KMS-11 (cell line): ENCODE data around the gene SGTA.

Experiments
- H2AFZ ChIP-seq: fragments of 200-600 bp; sonication (generic); 2 replicates; pipeline ENCODE4 v1.6.1; 2016; ENCODE audit warnings: antibody characterized with exemption, mixed run types, low read depth
- H3K27ac ChIP-seq: fragments of 200-600 bp; sonication (generic); 2 replicates; pipeline ENCODE4 v1.6.1; 2016; ENCODE audit warnings: mild to moderate bottlenecking, mixed run types
- H3K27me3 ChIP-seq: fragments of 200-600 bp; sonication (generic); 2 replicates; pipeline ENCODE4 v1.6.1; 2017; ENCODE audit warnings: mild to moderate bottlenecking, low read depth, mixed run types, moderate library complexity; ENCODE audit not compliant: insufficient read depth
- H3K36me3 ChIP-seq: fragments of 200-600 bp; sonication (generic); 2 replicates; pipeline ENCODE4 v1.6.1; 2017; ENCODE audit warnings: mild to moderate bottlenecking, mixed run types; ENCODE audit not compliant: insufficient read depth
- H3K4me1 ChIP-seq: fragments of 200-600 bp; sonication (generic); 2 replicates; pipeline ENCODE4 v1.6.1; 2016; ENCODE audit warnings: mild to moderate bottlenecking, low read depth, mixed run types; ENCODE audit not compliant: poor library complexity, severe bottlenecking
- H3K4me2 ChIP-seq: fragments of 200-600 bp; sonication (generic); 2 replicates; pipeline ENCODE4 v1.7.0; 2016; ENCODE audit warnings: mild to moderate bottlenecking, mixed run types
- H3K4me3 ChIP-seq: fragments of 200-600 bp; sonication (generic); IDR thresholded peaks from 2 replicates; pipeline ENCODE4 v1.6.1; 2017; ENCODE audit warnings: low read depth, low read length, mixed read lengths; ENCODE audit not compliant: insufficient read depth
- H3K79me2 ChIP-seq: fragments of 200-600 bp; sonication (generic); 2 replicates; pipeline ENCODE4 v1.6.1; 2016; ENCODE audit warnings: low read depth, mixed run types; ENCODE audit not compliant: insufficient read depth
- H3K9ac ChIP-seq: fragments of 200-600 bp; sonication (generic); 2 replicates; pipeline ENCODE4 v1.6.1; 2016; ENCODE audit warnings: mild to moderate bottlenecking, mixed run types
- H4K20me1 ChIP-seq: fragments of 200-600 bp; sonication (generic); 2 replicates; pipeline ENCODE4 v1.6.1; 2016; ENCODE audit warnings: mild to moderate bottlenecking, mixed run types; ENCODE audit not compliant: insufficient read depth
- CTCF ChIP-seq: fragments of 200-600 bp; sonication (generic); conservative IDR thresholded peaks from 2 replicates; pipeline ENCODE4 v1.6.1; 2017; ENCODE audit warnings: low read depth, mild to moderate bottlenecking, antibody characterized with exemption, low read length, moderate library complexity, mixed read lengths

The SGTA gene

GRCh38 chr19:2750808-2751437 lies 32.1 kb downstream of the SGTA start:
- no peaks in the 10 kb centered on the region for H4K20me1 ChIP-seq
- no peak overlapping the region for H2AFZ ChIP-seq
- H3K4me2 ChIP-seq: no peak overlapping the region
- H3K36me3 ChIP-seq: no peaks in the 10 kb centered on the region
- TF ChIP-seq CTCF: no peak
- H3K27me3 ChIP-seq: no peaks in the 10 kb centered on the region
- peaks cover 14% of the 10 kb centered on the region for H3K4me1 ChIP-seq
- no peaks in the 10 kb centered on the region for H3K79me2 ChIP-seq
- no peak overlapping the region for H3K9ac ChIP-seq
- H3K27ac ChIP-seq: no peak overlapping the region
- H3K4me3 ChIP-seq: no peak overlapping the region

GRCh38 chr19:2747349-2747748 lies 35.7 kb downstream of the SGTA start:
- no peak overlapping the region for H3K4me2 ChIP-seq

GRCh38 chr19:2744113-2744512 lies 39.0 kb downstream of the SGTA start:
- Histone ChIP-seq H3K4me2 (no peak overlapping the region), H3K27me3 (peaks cover 16% of the 10 kb centered on the region; the same call in 1 of the 2 replicates), H2AFZ (no peak overlapping the region), H3K9ac (no peak overlapping the region), H3K27ac (no peak overlapping the region), H3K4me3 (no peak overlapping the region), H3K4me1 (peaks cover 11% of the 10 kb centered on the region), H3K36me3 (no peaks in the 10 kb centered on the region), H3K79me2 (no peaks in the 10 kb centered on the region), H4K20me1 (no peaks in the 10 kb centered on the region)
- TF ChIP-seq CTCF: no peak

More at GRCh38 chr19:2747349-2747748, 35.7 kb downstream of the SGTA start:
- Histone ChIP-seq H2AFZ (no peak overlapping the region), H3K4me1 (peaks cover 14% of the 10 kb centered on the region), H3K4me3 (no peak overlapping the region), H3K27me3 (peaks cover 12% of the 10 kb centered on the region; the same call in 1 of the 2 replicates), H3K27ac (no peak overlapping the region), H4K20me1 (no peaks in the 10 kb centered on the region), H3K79me2 (no peaks in the 10 kb centered on the region), H3K36me3 (no peaks in the 10 kb centered on the region), H3K9ac (no peak overlapping the region)
- TF ChIP-seq CTCF: no peak

GRCh38 chr19:2743099-2743498 lies 40.0 kb downstream of the SGTA start:
- peaks cover 5% of the 10 kb centered on the region for H3K4me1 ChIP-seq
- no peak overlapping the region for H2AFZ ChIP-seq
- no peaks in the 10 kb centered on the region for H3K79me2 ChIP-seq
- H3K4me2 ChIP-seq: no peak overlapping the region
- no peak overlapping the region for H3K9ac ChIP-seq
- H3K27me3 ChIP-seq: peaks cover 16% of the 10 kb centered on the region; the same call in 1 of the 2 replicates
- H3K27ac ChIP-seq: no peak overlapping the region
- H4K20me1 ChIP-seq: no peaks in the 10 kb centered on the region
- no peak overlapping the region for H3K4me3 ChIP-seq
- no peak for TF ChIP-seq CTCF
- no peaks in the 10 kb centered on the region for H3K36me3 ChIP-seq
